OCI-LY7 (cell line): ENCODE data around the gene DDA1. TPM values are rescaled to one million over a fixed set of nuclear protein-coding genes. Genes with fewer than 3 reads are reported as not detected.

ENCODE experiments used
- BruUV-seq: library from RNA; stranded (reverse); fragments of 400-500 nt; replicated peaks from 2 replicates; lab custom pipeline; 2021; lab: Mats Ljungman, UMichigan
- CTCF ChIA-PET: fragments of 300-600 bp; sonication (Branson Sonifier 250); formaldehyde crosslinking; loops from one replicate; lab custom pipeline; 2022; ENCODE audit warnings: antibody characterized with exemption; ENCODE audit not compliant: unreplicated experiment; lab: Charles Lee
- POLR2A ChIA-PET: fragments of 300-600 bp; sonication (Branson Sonifier 250); formaldehyde crosslinking; loops from one replicate; lab custom pipeline; 2022; ENCODE audit warnings: antibody characterized with exemption; lab: Charles Lee
- DNase-seq: peaks from one replicate; pipeline ENCODE4 v3.0.0-alpha.2; 2015; ENCODE audit warnings: low spot score
- H2AFZ ChIP-seq: fragments of 200-600 bp; sonication (generic), shearing (Covaris generic); 2 replicates; pipeline ENCODE4 v1.6.1; 2014; ENCODE audit warnings: mild to moderate bottlenecking, antibody characterized with exemption, low read length, moderate library complexity
- H3K27ac ChIP-seq: fragments of 200-600 bp; sonication (generic); 2 replicates; pipeline ENCODE4 v1.5.1; 2014; ENCODE audit warnings: mixed run types, low read depth, mild to moderate bottlenecking, moderate library complexity, low read length, inconsistent platforms; ENCODE audit not compliant: poor library complexity, severe bottlenecking
- H3K36me3 ChIP-seq: fragments of 200-600 bp; sonication (generic); 2 replicates; pipeline ENCODE4 v1.6.1; 2014; ENCODE audit warnings: mild to moderate bottlenecking, antibody characterized with exemption, low read length, moderate library complexity, mixed read lengths; ENCODE audit not compliant: insufficient read depth
- H3K4me1 ChIP-seq: fragments of 200-600 bp; sonication (generic); 2 replicates; pipeline ENCODE4 v1.5.1; 2014; ENCODE audit warnings: mild to moderate bottlenecking, low read length; ENCODE audit not compliant: insufficient read depth, poor library complexity, severe bottlenecking
- H3K4me2 ChIP-seq: fragments of 200-600 bp; sonication (generic); 2 replicates; pipeline ENCODE4 v1.6.1; 2014; ENCODE audit warnings: mild to moderate bottlenecking, low read length
- H3K4me3 ChIP-seq: fragments of 200-600 bp; sonication (generic); 2 replicates; pipeline ENCODE4 v1.5.1; 2014; ENCODE audit warnings: mild to moderate bottlenecking, low read depth, low read length; ENCODE audit not compliant: poor library complexity, severe bottlenecking
- H3K79me2 ChIP-seq: fragments of 200-600 bp; sonication (generic); 2 replicates; pipeline ENCODE4 v1.6.1; 2016; ENCODE audit warnings: low read depth, mild to moderate bottlenecking, low read length, moderate library complexity, mixed read lengths; ENCODE audit not compliant: insufficient read depth
- H3K9me2 ChIP-seq: fragments of 200-600 bp; sonication (generic); 2 replicates; pipeline ENCODE4 v1.6.1; 2016; ENCODE audit warnings: mild to moderate bottlenecking, low read length, mixed read lengths; ENCODE audit not compliant: insufficient read depth
- H3K9me3 ChIP-seq: fragments of 200-600 bp; sonication (generic); 2 replicates; pipeline ENCODE4 v1.6.1; 2014; ENCODE audit warnings: mild to moderate bottlenecking, mixed run types, low read length, mixed read lengths
- H4K20me1 ChIP-seq: fragments of 200-600 bp; sonication (generic); 2 replicates; pipeline ENCODE4 v1.6.1; 2014; ENCODE audit warnings: mild to moderate bottlenecking, antibody characterized with exemption, low read length, moderate library complexity, mixed read lengths; ENCODE audit not compliant: insufficient read depth
- EZH2phosphoT487 ChIP-seq: fragments of 200-600 bp; sonication (generic); IDR thresholded peaks from 2 replicates; pipeline ENCODE4 v1.6.1; 2018; ENCODE audit warnings: low read depth, borderline replicate concordance, mild to moderate bottlenecking, mixed run types, antibody characterized with exemption, low read length, moderate library complexity, mixed read lengths
- intact Hi-C: fragments of 100-400 bp; cut with micrococcal nuclease; formaldehyde crosslinking; loops from one replicate; pipeline ENCODE4 v1.10.0; 2022; ENCODE audit not compliant: unreplicated experiment
- total RNA-seq, 2 experiments: library from RNA; depleted of rRNA in 1 of 2; stranded (reverse); fragments of >200 nt in 1 of 2; shearing (Covaris generic) in 1 of 2; gene quantifications; 2 replicates each; pipeline ENCODE4 v1.2.3, GENCODE V29; 2014 to 2022
- TF ChIP-seq, protein P1 (sequence below): fragments of 200-600 bp; sonication (generic); conservative IDR thresholded peaks from 2 replicates; pipeline ENCODE4 v1.5.1; 2014; ENCODE audit warnings: mild to moderate bottlenecking, antibody characterized with exemption, low read length, moderate library complexity, mixed read lengths

DDA1 gene
- total RNA-seq, 2 experiments from 2014 or later: 36.6 to 48.8 TPM

DNA sequence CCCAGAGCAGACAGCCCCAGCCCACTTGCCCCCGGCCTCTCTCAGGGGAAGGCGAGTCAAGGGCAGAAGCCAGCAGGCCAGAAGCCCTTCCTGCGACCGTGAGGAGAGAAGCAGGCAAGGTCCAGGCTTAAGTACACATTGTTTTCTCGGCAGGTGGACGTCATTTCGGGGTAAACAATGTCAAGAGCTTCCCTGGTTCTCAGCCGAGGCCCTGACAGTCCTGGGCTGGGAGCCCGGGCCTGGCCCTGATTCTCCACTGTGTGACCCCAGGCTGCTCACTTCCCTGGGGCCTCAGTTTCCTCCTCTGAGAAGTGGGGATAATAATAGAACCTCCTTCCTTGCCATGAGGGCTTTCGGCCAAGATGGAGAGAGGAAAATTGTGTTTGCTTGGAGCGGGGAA lies 48.4 kb downstream of the DDA1 start:
- no peaks in the 10 kb centered on the region for H3K4me1 ChIP-seq
- no peak overlapping the region for H3K4me3 ChIP-seq
- H4K20me1 ChIP-seq: no peaks in the 10 kb centered on the region
- intact Hi-C loops: no loop called here
- DNase-seq: no peak
- no peak overlapping the region for H3K27ac ChIP-seq
- CTCF ChIA-PET: no interaction called here
- no peaks in the 10 kb centered on the region for H3K9me2 ChIP-seq
- no peaks in the 10 kb centered on the region for H3K79me2 ChIP-seq
- H3K36me3 ChIP-seq: no peaks in the 10 kb centered on the region
- H3K4me2 ChIP-seq: no peak overlapping the region
- TF ChIP-seq, protein P1, sequence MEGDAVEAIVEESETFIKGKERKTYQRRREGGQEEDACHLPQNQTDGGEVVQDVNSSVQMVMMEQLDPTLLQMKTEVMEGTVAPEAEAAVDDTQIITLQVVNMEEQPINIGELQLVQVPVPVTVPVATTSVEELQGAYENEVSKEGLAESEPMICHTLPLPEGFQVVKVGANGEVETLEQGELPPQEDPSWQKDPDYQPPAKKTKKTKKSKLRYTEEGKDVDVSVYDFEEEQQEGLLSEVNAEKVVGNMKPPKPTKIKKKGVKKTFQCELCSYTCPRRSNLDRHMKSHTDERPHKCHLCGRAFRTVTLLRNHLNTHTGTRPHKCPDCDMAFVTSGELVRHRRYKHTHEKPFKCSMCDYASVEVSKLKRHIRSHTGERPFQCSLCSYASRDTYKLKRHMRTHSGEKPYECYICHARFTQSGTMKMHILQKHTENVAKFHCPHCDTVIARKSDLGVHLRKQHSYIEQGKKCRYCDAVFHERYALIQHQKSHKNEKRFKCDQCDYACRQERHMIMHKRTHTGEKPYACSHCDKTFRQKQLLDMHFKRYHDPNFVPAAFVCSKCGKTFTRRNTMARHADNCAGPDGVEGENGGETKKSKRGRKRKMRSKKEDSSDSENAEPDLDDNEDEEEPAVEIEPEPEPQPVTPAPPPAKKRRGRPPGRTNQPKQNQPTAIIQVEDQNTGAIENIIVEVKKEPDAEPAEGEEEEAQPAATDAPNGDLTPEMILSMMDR: no peak
- no peak for TF ChIP-seq EZH2phosphoT487
- POLR2A ChIA-PET: interaction anchor here (0.7 to 1.0 kb wide), 2 partner anchors 9 to 20 kb away, joined by 3 to 12 read pairs; no protein-coding TSS in a partner anchor
- H3K9me3 ChIP-seq: no peaks in the 10 kb centered on the region
- BruUV-seq: no TSS peak
- H2AFZ ChIP-seq: no peak overlapping the region

DNA sequence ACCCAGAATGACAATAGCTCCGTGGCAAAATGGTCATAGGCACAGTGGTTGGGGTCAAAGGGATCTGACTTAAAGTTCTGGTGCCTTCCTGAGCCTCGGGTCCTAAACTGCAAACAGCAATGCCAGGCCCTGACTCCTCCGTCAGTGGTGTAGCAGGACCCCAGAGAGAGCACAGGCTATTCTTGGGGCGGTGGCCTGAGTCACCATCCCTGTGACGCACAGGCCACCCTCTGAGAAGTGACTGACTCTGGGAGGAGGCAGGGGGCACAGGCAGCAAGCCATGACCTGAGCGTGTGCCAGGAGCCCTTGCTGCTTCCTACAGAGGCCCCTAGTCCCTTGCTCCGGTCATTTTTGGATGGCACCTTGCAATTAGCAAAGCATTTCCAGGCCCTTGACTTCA lies 49.0 kb downstream of the DDA1 start:
- Histone ChIP-seq H3K9me3 (no peaks in the 10 kb centered on the region), H4K20me1 (no peaks in the 10 kb centered on the region), H3K79me2 (no peaks in the 10 kb centered on the region), H3K4me2 (no peak overlapping the region), H3K4me1 (no peaks in the 10 kb centered on the region), H3K27ac (no peak overlapping the region), H3K4me3 (no peak overlapping the region), H3K9me2 (no peaks in the 10 kb centered on the region), H2AFZ (no peak overlapping the region), H3K36me3 (no peaks in the 10 kb centered on the region)
- no TSS peak for BruUV-seq
- intact Hi-C loops: no loop called here
- TF ChIP-seq, protein P1: no peak
- no peak for DNase-seq
- POLR2A ChIA-PET: interaction anchor here (0.6 to 1.0 kb wide), 2 partner anchors 8 to 44 kb away, joined by 3 to 12 read pairs; no protein-coding TSS in a partner anchor
- CTCF ChIA-PET: no interaction called here

DNA sequence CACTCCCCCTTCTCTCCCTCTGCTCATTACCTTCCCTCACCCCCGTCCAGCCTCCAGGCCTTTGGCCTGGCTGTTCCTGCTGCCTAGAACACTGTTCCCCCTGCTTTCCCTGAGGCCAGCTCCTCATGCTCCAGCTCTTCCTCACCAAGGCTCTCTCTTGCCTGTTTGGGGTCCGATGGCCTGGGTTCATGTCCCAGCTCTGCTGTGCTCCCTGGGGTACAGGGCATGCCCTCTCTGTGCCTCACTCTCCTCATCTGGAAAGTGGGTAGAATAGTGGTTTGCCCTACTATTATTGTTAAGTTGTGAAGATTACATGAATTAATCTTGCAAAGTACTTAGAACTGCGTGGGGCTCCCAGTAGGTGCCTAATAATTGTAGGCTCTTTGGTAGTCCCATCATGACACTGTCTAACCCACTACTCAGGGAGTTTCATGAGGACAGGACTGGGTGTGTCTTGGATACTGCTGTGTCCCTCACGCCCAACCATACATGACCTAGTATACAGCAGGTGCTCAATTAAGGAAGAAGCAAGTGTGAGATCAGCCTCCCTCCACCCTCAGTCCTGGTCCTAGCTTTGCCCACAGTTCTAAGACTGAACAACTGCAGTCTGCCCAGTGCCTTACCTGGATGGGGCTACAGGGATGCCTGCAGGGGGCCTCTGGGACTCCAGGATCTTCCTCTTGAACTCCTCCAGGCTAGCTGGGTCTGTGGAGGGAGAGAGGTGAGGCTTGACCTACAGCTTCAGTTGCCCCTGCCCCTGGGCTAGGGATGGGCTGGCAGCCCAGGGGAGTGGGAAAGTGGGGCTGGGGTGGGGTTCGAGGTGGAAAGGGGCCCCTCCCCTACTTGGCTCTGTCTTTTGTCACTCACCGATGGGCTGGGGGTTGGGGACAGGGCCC lies 50.8 kb downstream of the DDA1 start:
- CTCF ChIA-PET: no interaction called here
- POLR2A ChIA-PET: no interaction called here

More for the DNA sequence above, 50.8 kb downstream of the DDA1 start:
- H3K4me3 ChIP-seq: no peak overlapping the region
- no peaks in the 10 kb centered on the region for H4K20me1 ChIP-seq
- H3K27ac ChIP-seq: no peak overlapping the region
- DNase-seq: no peak
- H3K9me3 ChIP-seq: no peaks in the 10 kb centered on the region
- no peak overlapping the region for H3K4me2 ChIP-seq
- no peaks in the 10 kb centered on the region for H3K79me2 ChIP-seq
- no peaks in the 10 kb centered on the region for H3K4me1 ChIP-seq
- no peak overlapping the region for H2AFZ ChIP-seq
- TF ChIP-seq EZH2phosphoT487: no peak
- TF ChIP-seq, protein P1: no peak
- intact Hi-C loops: no loop called here
- no peaks in the 10 kb centered on the region for H3K36me3 ChIP-seq
- BruUV-seq: no TSS peak
- no peaks in the 10 kb centered on the region for H3K9me2 ChIP-seq
